Mucosa of descending colon (tissue), 3 donors: ENCODE results near the gene MAGEA12. TPM values are rescaled to one million over a fixed set of nuclear protein-coding genes. Genes with fewer than 3 reads are reported as not detected.
A peak's percentile ranks its signal among the peaks of the same experiment; 100 is the strongest.
"Not testable (repeated sequence)": the region's sequence is repeated elsewhere in the genome, so short reads cannot be mapped to it uniquely, and the experiment has no call there.

Experiments
- ATAC-seq: fragments of 200-7000 bp; cut with Tn5 transposase; one replicate; pipeline ENCODE4 v1.9.1; 2020; ENCODE audit warnings: mild to moderate bottlenecking, moderate library complexity
- DNase-seq, 3 donors: peaks; one replicate each; pipeline ENCODE4 v3.0.0-alpha.2; 2020
- H3K36me3 ChIP-seq: fragments of 200-600 bp; one replicate; pipeline ENCODE4 v1.8.0; 2021; ENCODE audit warnings: low read depth, mild to moderate bottlenecking
- H3K4me1 ChIP-seq: fragments of 200-600 bp; one replicate; pipeline ENCODE4 v1.8.0; 2021; ENCODE audit warnings: low read depth, mild to moderate bottlenecking
- H3K4me3 ChIP-seq: fragments of 200-600 bp; one replicate; pipeline ENCODE4 v1.8.0; 2021; ENCODE audit warnings: mild to moderate bottlenecking
- H3K9me3 ChIP-seq: fragments of 200-600 bp; one replicate; pipeline ENCODE4 v1.8.0; 2021; ENCODE audit warnings: mild to moderate bottlenecking
- CTCF ChIP-seq: fragments of 200-600 bp; IDR thresholded peaks from one replicate; pipeline ENCODE4 v1.8.0; 2022; ENCODE audit warnings: antibody characterized with exemption, mild to moderate bottlenecking
- intact Hi-C, 2 donors: fragments of 100-400 bp; cut with DNase I in 1 of 2; cut with micrococcal nuclease in 1 of 2; formaldehyde crosslinking; loops; one replicate each; pipeline versions ENCODE4 v1.11.0 to v1.11.1; 2022; cut with DNase I, micrococcal nuclease
- long read RNA-seq, 2 donors: library from polyadenylated mRNA; unstranded; transcript quantifications; one replicate each; pipeline ENCODE4 v2.0.0, GENCODE V29; 2019 to 2021
- total RNA-seq, 3 donors: library from RNA; stranded (reverse); fragmentation: NEBNext Ultra II Directional in 2 of 3; extraction: Animal tissue kit (Norgen Biotek cat#: 25700) in 2 of 3; gene quantifications; one replicate each; pipeline versions ENCODE4 v1.2.1 to v1.2.4, GENCODE V29; 2021 to 2023
- donor health status: DM: no; HTN: no; CAD: no; lungs with moderate emphysema.
- donor health status: DM: no; HTN: no; CAD: no.
- donor health status: DM: no; HTN: yes; CAD: no.

MAGEA12 gene
- not detected for total RNA-seq
- long read RNA-seq, donor 1, result 0 reads
- long read RNA-seq, donor 2, result 0 reads

- Histone ChIP-seq H3K4me3 (no peak within 1 kb of the TSS), H3K9me3 (no peaks in the 10 kb centered on the region), H3K4me1 (no peaks in the 10 kb centered on the region), H3K36me3 (no peaks in the 10 kb centered on the region)
- ATAC-seq (no peak), DNase-seq (no peak)
- no peak for TF ChIP-seq CTCF
- intact Hi-C loops, result no loop called here
Observed at GRCh38 chrX:152733261-152733975, at the start of gene MAGEA12, which contains the start of gene CSAG1. Gene MAGEA12 (plus strand): TSS chrX:152733757. CDS start chrX:152736162, 2,405 bp downstream. Gene CSAG1 (minus strand): TSS chrX:152733721. CDS start chrX:152732460, 1,261 bp downstream.

GRCh38 chrX:152697952-152698931 is 35.3 kb upstream of the MAGEA12 start, which contains the start of gene MAGEA3:
Gene MAGEA3 (plus strand): TSS chrX:152698794. CDS start chrX:152700833, 2,039 bp downstream.
- H3K4me3 ChIP-seq, H3K4me1 ChIP-seq, DNase-seq, intact Hi-C loops, ATAC-seq, H3K36me3 ChIP-seq, H3K9me3 ChIP-seq: not testable (repeated sequence)

GRCh38 chrX:152700390-152700789 is 33.2 kb upstream of the MAGEA12 start:
- ATAC-seq, H3K36me3 ChIP-seq, H3K4me1 ChIP-seq, intact Hi-C loops, H3K4me3 ChIP-seq, H3K9me3 ChIP-seq: not testable (repeated sequence)
- peak in 1 of 3 donors; percentile 27 for DNase-seq

GRCh38 chrX:152706500-152706899 is 27.1 kb upstream of the MAGEA12 start:
- H3K36me3 ChIP-seq, H3K4me1 ChIP-seq, H3K4me3 ChIP-seq, ATAC-seq, H3K9me3 ChIP-seq, intact Hi-C loops: not testable (repeated sequence)
- DNase-seq, result peak in 1 of 3 donors; percentile 12

GRCh38 chrX:152709173-152709572 is 24.4 kb upstream of the MAGEA12 start, which contains the start of gene CSAG2:
Gene CSAG2 (minus strand): TSS chrX:152709273. CDS start chrX:152709112, 161 bp downstream.
- DNase-seq, intact Hi-C loops, H3K36me3 ChIP-seq, H3K4me3 ChIP-seq, H3K4me1 ChIP-seq, ATAC-seq, H3K9me3 ChIP-seq: not testable (repeated sequence)

GRCh38 chrX:152713195-152713594 is 20.4 kb upstream of the MAGEA12 start:
- intact Hi-C loops, DNase-seq, ATAC-seq: not testable (repeated sequence)

GRCh38 chrX:152713815-152714787 is 19.5 kb upstream of the MAGEA12 start, which contains the start of gene MAGEA2B:
Gene MAGEA2B (plus strand): TSS chrX:152714628. CDS start chrX:152717107, 2,479 bp downstream.
- ATAC-seq, H3K36me3 ChIP-seq, intact Hi-C loops, DNase-seq, H3K9me3 ChIP-seq, H3K4me1 ChIP-seq, H3K4me3 ChIP-seq: not testable (repeated sequence)

More at GRCh38 chrX:152713195-152713594, 20.4 kb upstream of the MAGEA12 start:
- H3K4me3 ChIP-seq, H3K4me1 ChIP-seq, H3K36me3 ChIP-seq, H3K9me3 ChIP-seq: not testable (repeated sequence)

- H3K4me1 ChIP-seq, result no peaks in the 10 kb centered on the region
- intact Hi-C loops, result no loop called here
- ATAC-seq (no peak), DNase-seq (no peak)
- no peaks in the 10 kb centered on the region for H3K36me3 ChIP-seq
- no peak for TF ChIP-seq CTCF
- no peaks in the 10 kb centered on the region for H3K9me3 ChIP-seq
- no peak overlapping the region for H3K4me3 ChIP-seq
Observed at GRCh38 chrX:152725409-152725808, 8.1 kb upstream of the MAGEA12 start.

- intact Hi-C loops, H3K9me3 ChIP-seq, H3K4me1 ChIP-seq, DNase-seq, H3K4me3 ChIP-seq, ATAC-seq, H3K36me3 ChIP-seq: not testable (repeated sequence)
Observed at GRCh38 chrX:152734143-152734858, 744 bp downstream of the MAGEA12 start.
